Stimulated activated CD4-positive, alpha-beta T cell treated with anti-CD3 and anti-CD28 coated beads, Interleukin-12 subunit alpha, Interleukin-12 subunit beta, amount 100 ng/mL, for 24 hours (primary cell): Measurements from ENCODE around the gene PPP2R2C.

Experiments used
- DNase-seq, 2 experiments: peaks; one replicate each; pipeline ENCODE4 v3.0.0-alpha.2; 2020; ENCODE audit warnings: low read depth in 2 of 2

Gene PPP2R2C

DNA sequence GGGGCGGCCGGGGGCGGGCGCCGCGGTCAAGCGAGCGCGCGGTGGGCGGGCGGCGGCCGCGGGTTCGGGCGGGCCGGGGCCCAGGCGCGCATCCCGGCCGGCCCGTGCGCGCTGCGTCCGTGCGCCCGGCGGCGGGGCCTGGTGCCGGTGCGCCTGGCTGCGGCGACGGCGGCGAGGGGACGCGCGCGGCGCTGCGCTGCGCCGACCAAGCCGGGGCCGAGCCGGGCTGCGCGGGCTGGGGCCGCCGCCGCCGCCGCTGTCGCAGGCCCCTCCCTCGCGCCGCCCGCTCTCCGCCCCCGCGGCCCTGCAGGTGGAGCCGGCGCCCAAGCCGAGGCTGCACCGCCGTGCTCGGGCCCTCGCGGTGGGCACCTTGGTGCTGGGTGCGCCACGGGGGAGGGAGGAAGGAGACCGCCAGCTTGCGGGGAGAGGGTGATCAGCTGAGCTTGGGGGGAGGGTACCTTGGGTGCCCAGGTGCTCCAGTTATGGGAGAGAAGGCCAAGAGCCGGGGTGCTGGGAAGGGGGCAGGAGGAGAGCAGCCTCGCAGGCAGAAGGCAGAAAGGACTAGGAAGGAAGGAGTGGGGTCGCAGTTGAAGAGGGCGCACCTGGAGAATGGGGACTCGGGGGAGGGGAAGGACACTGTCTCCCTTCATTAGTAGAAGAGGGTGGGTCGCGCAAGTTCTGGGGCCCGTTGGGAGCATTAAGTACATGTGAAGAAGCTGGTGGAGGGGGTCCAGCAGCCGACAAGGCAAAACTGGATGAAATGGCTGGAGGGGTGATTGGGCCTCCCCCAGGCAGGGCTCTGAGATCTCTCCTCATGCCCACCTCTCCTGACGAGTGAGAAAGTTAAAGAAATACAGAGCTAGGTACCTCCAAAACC is at the start of gene PPP2R2C:
PPP2R2C (minus strand) TSS at position 228 of the 877 bp plus-strand sequence. CDS start 385 bp downstream, outside the sequence.
- no peak for DNase-seq

GRCh38 chr4:6520978-6521377 is 48.6 kb upstream of the PPP2R2C start:
- no peak for DNase-seq

DNA sequence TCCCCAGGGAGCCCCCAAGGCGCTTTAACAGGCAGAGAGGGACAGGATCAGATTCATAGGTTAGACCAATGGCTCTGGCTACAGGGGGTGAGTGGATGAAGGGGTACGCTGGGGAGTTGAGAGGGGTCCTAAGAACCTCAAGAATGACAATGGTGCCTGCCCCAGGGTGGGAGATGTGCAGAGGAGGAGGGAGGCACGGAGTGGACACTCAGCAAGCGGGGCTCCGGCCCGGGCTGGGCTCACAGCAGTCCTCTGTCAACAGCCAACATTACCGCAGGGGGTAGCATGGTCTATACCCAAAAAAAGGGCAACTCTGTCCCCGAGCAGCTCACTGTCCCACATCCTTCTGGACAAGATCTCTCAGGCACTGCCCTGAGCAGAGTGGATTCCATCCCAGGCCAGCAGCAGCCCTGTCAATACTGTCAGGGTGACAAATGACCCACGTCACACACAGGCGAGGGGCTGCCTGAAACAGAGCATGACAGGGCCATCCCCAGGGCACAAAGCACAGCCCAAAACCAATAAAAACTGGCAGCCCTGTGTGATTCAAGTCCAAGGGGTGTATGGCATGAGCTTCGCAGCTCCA is 47.7 kb upstream of the PPP2R2C start:
- DNase-seq: no peak

- no peak for DNase-seq
Measured at GRCh38 chr4:6517171-6517570, 44.8 kb upstream of the PPP2R2C start.

GRCh38 chr4:6516762-6517161 is 44.3 kb upstream of the PPP2R2C start:
- no peak for DNase-seq

- DNase-seq: no peak
Measured at GRCh38 chr4:6516281-6516680, 43.9 kb upstream of the PPP2R2C start.

GRCh38 chr4:6513678-6514077 is 41.3 kb upstream of the PPP2R2C start:
- DNase-seq: no peak

GRCh38 chr4:6509587-6509986 is 37.2 kb upstream of the PPP2R2C start:
- DNase-seq: no peak

- DNase-seq: no peak
Measured at GRCh38 chr4:6507345-6507744, 34.9 kb upstream of the PPP2R2C start.

GRCh38 chr4:6506616-6507140 is 34.3 kb upstream of the PPP2R2C start:
- DNase-seq: no peak

GRCh38 chr4:6504900-6505496 is 32.6 kb upstream of the PPP2R2C start:
- DNase-seq: no peak

- no peak for DNase-seq
Measured at GRCh38 chr4:6502747-6503465, 30.5 kb upstream of the PPP2R2C start.

GRCh38 chr4:6502147-6502546 is 29.7 kb upstream of the PPP2R2C start:
- DNase-seq: no peak

GRCh38 chr4:6501171-6501570 is 28.8 kb upstream of the PPP2R2C start:
- DNase-seq: no peak

DNA sequence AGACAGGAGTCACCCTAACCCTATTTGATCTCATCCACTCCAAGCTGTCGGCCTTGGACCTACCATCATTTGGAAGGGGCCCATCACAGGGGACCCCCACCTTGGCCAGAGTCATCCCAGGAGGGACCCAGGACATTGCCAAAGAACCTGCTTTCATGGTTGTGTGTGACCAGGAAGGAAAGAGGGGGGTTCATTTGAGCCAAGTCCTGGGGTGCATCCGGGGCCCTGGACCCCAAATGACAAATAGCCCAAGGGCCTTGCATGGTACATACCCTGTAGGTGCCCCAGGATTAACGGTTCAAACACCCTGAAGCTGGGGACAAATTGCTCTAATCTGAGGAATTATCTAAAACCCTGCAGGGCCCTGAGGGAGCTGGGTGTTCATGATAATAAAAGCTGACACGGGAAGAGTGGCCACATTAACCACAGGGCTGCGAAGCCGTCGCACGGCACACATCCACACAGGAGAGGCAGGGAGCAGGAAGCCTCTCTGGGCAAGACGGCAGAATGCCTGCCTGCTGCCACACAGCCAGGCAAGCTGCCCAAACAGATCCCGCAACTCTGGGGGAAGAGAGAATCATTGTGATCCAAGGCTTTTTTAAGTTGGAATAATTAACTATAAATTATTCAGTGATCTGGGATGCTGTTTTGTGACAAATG is 28.2 kb upstream of the PPP2R2C start:
- DNase-seq: no peak

DNA sequence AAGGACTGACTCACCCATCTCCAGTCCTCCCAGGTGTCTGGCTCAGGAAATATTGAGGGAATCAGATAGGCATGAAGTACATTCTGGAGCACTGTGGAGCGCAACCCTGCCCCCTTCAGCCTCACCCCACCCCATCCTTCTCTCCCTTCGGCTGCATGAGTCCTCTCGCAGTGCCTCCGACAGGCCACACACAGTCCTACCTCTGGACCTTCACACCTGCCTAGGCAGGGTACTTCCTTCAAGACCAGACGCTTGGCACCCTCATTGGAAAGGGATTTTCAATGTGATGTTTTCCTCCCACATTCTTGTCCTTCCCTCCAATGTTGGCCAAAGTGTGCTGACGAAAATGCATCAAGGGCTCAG is 26.8 kb upstream of the PPP2R2C start:
- DNase-seq: no peak

- DNase-seq: no peak
Measured at GRCh38 chr4:6498511-6499237, 26.3 kb upstream of the PPP2R2C start.

DNA sequence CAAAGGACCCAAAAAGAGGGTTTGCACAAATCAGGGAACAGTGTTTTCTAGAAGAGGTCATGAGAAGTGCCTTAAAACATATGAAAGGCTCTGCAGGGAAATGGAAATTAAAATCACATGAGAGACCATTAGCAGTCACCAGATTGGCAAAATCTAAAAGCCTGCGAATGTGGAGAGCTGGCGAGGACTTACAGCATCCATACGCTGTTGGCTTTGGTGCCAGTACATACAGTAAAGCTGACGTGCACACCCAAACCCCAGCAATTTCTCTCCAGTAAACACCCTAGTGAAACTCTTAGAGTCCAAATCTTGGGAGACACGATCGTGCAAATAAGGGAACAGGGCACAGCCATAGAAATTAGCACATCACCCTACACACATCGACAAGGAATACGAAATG is 25.4 kb upstream of the PPP2R2C start:
- no peak for DNase-seq

DNA sequence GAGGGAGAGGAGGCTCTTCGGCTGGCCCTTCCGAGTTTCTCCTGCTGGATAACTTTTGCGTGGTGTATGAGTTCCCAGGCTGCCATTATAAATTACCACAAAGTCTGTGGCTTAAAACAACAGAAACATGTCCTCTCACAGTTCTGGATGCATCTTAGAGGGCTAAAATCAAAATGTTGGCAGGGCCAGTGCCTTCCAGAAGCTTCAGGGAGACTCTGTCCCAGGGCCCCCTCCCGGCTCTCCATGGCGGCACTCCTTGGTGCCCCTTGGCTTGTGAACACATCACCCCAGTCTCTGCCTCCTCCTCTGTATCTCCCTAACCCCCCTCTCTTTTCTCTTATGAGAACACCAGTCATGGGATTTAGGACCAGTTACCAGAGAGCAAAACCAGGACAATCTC is 23.3 kb upstream of the PPP2R2C start:
- no peak for DNase-seq

- no peak for DNase-seq
Measured at GRCh38 chr4:6495296-6495590, 22.8 kb upstream of the PPP2R2C start.
